Caco-2 (cell line): ENCODE measurements around the gene FOXD2. TPM values are rescaled to one million over a fixed set of nuclear protein-coding genes. Genes with fewer than 3 reads are reported as not detected.

Experiments used
- BruUV-seq: library from RNA; stranded (reverse); fragments of 400-500 nt; replicated peaks from 2 replicates; lab custom pipeline; 2021; lab: Mats Ljungman, UMichigan
- CTCF ChIA-PET: fragments of 300-600 bp; sonication (Branson Sonifier 250); formaldehyde crosslinking; loops from one replicate; lab custom pipeline; 2022; ENCODE audit warnings: antibody characterized with exemption; lab: Charles Lee
- POLR2A ChIA-PET: fragments of 300-600 bp; sonication (Branson Sonifier 250); formaldehyde crosslinking; loops from one replicate; lab custom pipeline; 2022; ENCODE audit warnings: antibody characterized with exemption; lab: Charles Lee
- DNase-seq, 2 experiments: peaks; one replicate each; pipeline versions ENCODE4 v3.0.0 to v3.0.0-alpha.2; 2020 to 2022
- H3K27me3 ChIP-seq: replicated peaks from 2 replicates; pipeline ENCODE4 v1.6.0; 2011; ENCODE audit warnings: low read length; ENCODE audit not compliant: control insufficient read depth, insufficient read depth
- H3K36me3 ChIP-seq: 2 replicates; pipeline ENCODE4 v1.5.1; 2011; ENCODE audit warnings: low read length; ENCODE audit not compliant: control insufficient read depth, insufficient read depth
- H3K4me1 ChIP-seq: fragments of 250-450 bp; sonication (Bioruptor Pico); 2 replicates; pipeline ENCODE4 v1.5.1; 2020; ENCODE audit warnings: mild to moderate bottlenecking
- H3K4me3 ChIP-seq: 2 replicates; pipeline ENCODE4 v1.5.1; 2011; ENCODE audit warnings: low read depth, mild to moderate bottlenecking, control low read depth, low read length
- H3K9me3 ChIP-seq: fragments of 250-450 bp; sonication (Bioruptor Pico); 2 replicates; pipeline ENCODE4 v1.5.1; 2020; ENCODE audit warnings: mild to moderate bottlenecking, moderate library complexity
- H3K27ac Mint-ChIP-seq: one replicate; pipeline ENCODE4 v1.8.0; 2022; ENCODE audit warnings: mixed read lengths; ENCODE audit not compliant: unreplicated experiment
- H3K27me3 Mint-ChIP-seq: one replicate; pipeline ENCODE4 v1.8.0; 2022; ENCODE audit warnings: mixed read lengths; ENCODE audit not compliant: insufficient read depth, unreplicated experiment
- H3K36me3 Mint-ChIP-seq: one replicate; pipeline ENCODE4 v1.8.0; 2022; ENCODE audit warnings: mild to moderate bottlenecking, mixed read lengths; ENCODE audit not compliant: insufficient read depth, unreplicated experiment
- H3K4me1 Mint-ChIP-seq: one replicate; pipeline ENCODE4 v1.8.0; 2022; ENCODE audit warnings: low read depth, mixed read lengths; ENCODE audit not compliant: unreplicated experiment
- H3K4me3 Mint-ChIP-seq: one replicate; pipeline ENCODE4 v1.8.0; 2022; ENCODE audit warnings: mild to moderate bottlenecking, moderate library complexity, mixed read lengths; ENCODE audit not compliant: unreplicated experiment
- H3K9me3 Mint-ChIP-seq: one replicate; pipeline ENCODE4 v1.8.0; 2022; ENCODE audit warnings: mixed read lengths; ENCODE audit not compliant: unreplicated experiment
- intact Hi-C: fragments of 100-400 bp; cut with micrococcal nuclease; formaldehyde crosslinking; loops from one replicate; pipeline ENCODE4 v1.10.0; 2022; ENCODE audit not compliant: unreplicated experiment
- total RNA-seq: library from RNA; stranded (reverse); gene quantifications from 2 replicates; pipeline ENCODE4 v1.2.3, GENCODE V29; 2022
- TF ChIP-seq, protein P1 (sequence below), 2 experiments: fragments of 200-600 bp in 1 of 2; IDR thresholded peaks; 1 replicate in 1 of 2; 2 replicates in 1 of 2; pipeline versions ENCODE4 v1.5.1 to v1.8.0; 2011 to 2022; ENCODE audit warnings: antibody characterized with exemption in 1 of 2, control low read depth in 1 of 2, inconsistent platforms in 1 of 2, low read depth in 1 of 2, low read length in 1 of 2, mild to moderate bottlenecking in 1 of 2, moderate library complexity in 1 of 2; ENCODE audit not compliant: insufficient read depth in 1 of 2, severe bottlenecking in 1 of 2, unreplicated experiment in 1 of 2

Gene FOXD2
- total RNA-seq, 1 experiment from 2014 or later: 4.6 TPM

DNA sequence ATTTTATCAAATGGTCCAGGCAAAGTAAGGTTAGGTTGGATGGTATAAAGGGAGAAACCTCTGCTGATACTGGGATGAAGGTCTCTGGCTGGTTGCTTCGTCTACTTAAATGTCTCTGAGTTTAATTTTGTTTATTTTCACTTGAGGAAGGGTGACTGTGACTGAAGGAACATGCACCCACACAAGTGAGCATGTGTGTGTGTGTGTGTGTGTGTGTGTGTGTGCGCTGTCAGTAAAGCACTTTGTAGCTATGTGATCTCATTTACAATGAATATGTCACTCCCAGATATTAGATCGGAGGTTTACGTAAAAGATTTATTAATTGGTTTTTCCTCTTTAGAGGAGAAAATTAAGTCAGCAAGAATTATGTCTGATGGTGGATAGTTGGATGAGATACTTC is 4.4 kb downstream of the FOXD2 start:
- H3K4me3 Mint-ChIP-seq: no peak overlapping the region
- no peaks in the 10 kb centered on the region for H3K27me3 ChIP-seq
- CTCF ChIA-PET: no interaction called here

DNA sequence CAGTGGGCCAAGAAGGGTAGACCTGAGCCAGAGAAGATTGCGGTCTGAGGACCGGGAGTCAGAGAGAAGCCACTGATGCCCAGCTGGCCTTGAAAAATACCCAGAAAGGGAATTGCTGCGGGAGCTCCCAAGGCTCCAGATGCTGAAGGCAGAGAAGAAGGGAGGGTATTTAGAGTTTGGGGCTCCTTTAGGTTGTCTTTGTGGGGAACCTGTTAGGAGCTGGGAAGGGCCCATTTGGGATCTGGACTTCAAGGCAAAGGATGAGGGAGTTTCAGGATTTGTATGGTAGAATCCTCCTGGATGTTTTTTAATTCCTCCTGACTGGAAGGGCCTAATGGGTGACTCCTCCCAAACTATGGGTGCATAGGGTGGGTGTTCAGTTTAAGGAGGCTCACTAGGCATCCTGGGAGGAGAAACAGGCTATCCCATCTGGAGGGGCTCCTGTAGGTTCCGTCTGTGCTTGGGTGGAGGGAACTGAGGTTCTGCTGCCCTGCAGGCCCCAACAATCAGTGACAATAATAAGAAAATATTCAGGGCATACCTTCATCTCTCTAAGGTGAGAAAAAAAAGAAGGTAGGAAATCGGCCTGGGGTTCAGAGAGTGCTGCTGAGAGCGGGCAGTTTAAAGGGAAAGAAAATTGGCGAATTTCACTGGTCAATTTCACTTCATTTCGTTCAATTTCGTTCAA is 5.1 kb downstream of the FOXD2 start:
- POLR2A ChIA-PET: no interaction called here
- H3K36me3 ChIP-seq: no peaks in the 10 kb centered on the region
- intact Hi-C loops: no loop called here
- DNase-seq: no peak
- H3K4me3 Mint-ChIP-seq: no peak overlapping the region
- H3K4me1 ChIP-seq: no peaks in the 10 kb centered on the region
- H3K9me3 ChIP-seq: no peaks in the 10 kb centered on the region
- no peaks in the 10 kb centered on the region for H3K9me3 Mint-ChIP-seq
- no peaks in the 10 kb centered on the region for H3K27me3 Mint-ChIP-seq
- H3K4me1 Mint-ChIP-seq: no peaks in the 10 kb centered on the region
- CTCF ChIA-PET: no interaction called here
- TF ChIP-seq, protein P1, sequence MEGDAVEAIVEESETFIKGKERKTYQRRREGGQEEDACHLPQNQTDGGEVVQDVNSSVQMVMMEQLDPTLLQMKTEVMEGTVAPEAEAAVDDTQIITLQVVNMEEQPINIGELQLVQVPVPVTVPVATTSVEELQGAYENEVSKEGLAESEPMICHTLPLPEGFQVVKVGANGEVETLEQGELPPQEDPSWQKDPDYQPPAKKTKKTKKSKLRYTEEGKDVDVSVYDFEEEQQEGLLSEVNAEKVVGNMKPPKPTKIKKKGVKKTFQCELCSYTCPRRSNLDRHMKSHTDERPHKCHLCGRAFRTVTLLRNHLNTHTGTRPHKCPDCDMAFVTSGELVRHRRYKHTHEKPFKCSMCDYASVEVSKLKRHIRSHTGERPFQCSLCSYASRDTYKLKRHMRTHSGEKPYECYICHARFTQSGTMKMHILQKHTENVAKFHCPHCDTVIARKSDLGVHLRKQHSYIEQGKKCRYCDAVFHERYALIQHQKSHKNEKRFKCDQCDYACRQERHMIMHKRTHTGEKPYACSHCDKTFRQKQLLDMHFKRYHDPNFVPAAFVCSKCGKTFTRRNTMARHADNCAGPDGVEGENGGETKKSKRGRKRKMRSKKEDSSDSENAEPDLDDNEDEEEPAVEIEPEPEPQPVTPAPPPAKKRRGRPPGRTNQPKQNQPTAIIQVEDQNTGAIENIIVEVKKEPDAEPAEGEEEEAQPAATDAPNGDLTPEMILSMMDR (IDR thresholded peaks at IDR 0.05; ENCODE audit: insufficient read depth in 1 of 2, low read depth in 1 of 2, low read length in 1 of 2, severe bottlenecking in 1 of 2, unreplicated experiment in 1 of 2): no peak
- no TSS peak for BruUV-seq
- H3K27ac Mint-ChIP-seq: no peak overlapping the region
- H3K27me3 ChIP-seq: no peaks in the 10 kb centered on the region
- peaks cover 4% of the 10 kb centered on the region for H3K36me3 Mint-ChIP-seq
- H3K4me3 ChIP-seq: no peak overlapping the region

More for the DNA sequence above, 4.4 kb downstream of the FOXD2 start:
- BruUV-seq: no TSS peak
- TF ChIP-seq, protein P1 (IDR thresholded peaks at IDR 0.05; ENCODE audit: insufficient read depth in 1 of 2, low read depth in 1 of 2, low read length in 1 of 2, severe bottlenecking in 1 of 2, unreplicated experiment in 1 of 2): no peak
- Mint-ChIP-seq H3K27me3 (no peaks in the 10 kb centered on the region), H3K36me3 (peaks cover 4% of the 10 kb centered on the region), H3K4me1 (no peaks in the 10 kb centered on the region), H3K9me3 (no peaks in the 10 kb centered on the region), H3K27ac (no peak overlapping the region)
- POLR2A ChIA-PET: no interaction called here
- Histone ChIP-seq H3K9me3 (no peaks in the 10 kb centered on the region), H3K4me3 (no peak overlapping the region), H3K4me1 (no peaks in the 10 kb centered on the region), H3K36me3 (no peaks in the 10 kb centered on the region)
- intact Hi-C loops: no loop called here
- no peak for DNase-seq

DNA sequence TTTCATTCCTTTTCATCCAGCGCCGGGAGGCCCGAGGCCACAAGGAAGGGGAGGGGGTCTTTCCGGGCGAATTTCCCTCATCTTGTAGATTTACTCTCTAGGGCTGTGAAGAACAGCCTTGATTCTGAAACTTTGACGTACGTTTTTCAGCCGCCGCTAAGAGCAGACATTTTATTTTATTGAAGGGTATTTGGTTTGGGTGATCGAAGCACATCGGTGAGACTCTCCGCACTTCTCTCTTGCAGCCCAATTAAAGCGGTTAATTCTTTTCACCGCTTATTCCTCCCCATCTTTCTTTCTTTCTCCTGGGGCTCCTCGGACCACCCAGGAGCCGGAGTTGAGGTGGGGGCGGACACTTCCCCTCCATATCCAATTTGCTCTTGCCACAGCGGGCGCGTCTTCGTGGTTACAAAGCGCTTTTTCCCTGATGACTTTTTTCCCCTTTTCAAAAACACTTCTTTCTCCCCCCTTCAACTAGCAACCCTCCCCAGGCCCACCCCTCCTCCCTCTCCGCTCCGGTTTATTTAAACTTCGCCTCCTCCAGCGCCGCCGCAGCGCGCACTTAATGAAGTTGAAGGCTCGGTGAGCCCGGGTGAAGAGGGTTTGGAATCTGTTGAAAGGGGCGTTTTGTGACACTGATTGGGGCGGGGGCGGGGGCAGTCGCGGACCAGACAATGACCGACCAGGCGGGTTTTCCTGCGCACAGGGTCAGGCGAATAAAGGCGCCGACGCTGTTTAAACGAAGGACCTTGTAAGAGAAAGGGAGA is 5.9 kb downstream of the FOXD2 start:
- DNase-seq: no peak
- H3K36me3 ChIP-seq: no peaks in the 10 kb centered on the region
- BruUV-seq: no TSS peak
- intact Hi-C loops: no loop called here
- H3K27me3 ChIP-seq: no peaks in the 10 kb centered on the region
- peaks cover 4% of the 10 kb centered on the region for H3K36me3 Mint-ChIP-seq
- ChIA-PET POLR2A (no interaction called here), CTCF (no interaction called here)
- H3K9me3 Mint-ChIP-seq: no peaks in the 10 kb centered on the region
- no peaks in the 10 kb centered on the region for H3K4me1 ChIP-seq
- TF ChIP-seq, protein P1 (IDR thresholded peaks at IDR 0.05; ENCODE audit: insufficient read depth in 1 of 2, low read depth in 1 of 2, low read length in 1 of 2, severe bottlenecking in 1 of 2, unreplicated experiment in 1 of 2): no peak
- H3K4me3 ChIP-seq: no peak overlapping the region
- H3K9me3 ChIP-seq: no peaks in the 10 kb centered on the region
- H3K4me1 Mint-ChIP-seq: no peaks in the 10 kb centered on the region
- no peak overlapping the region for H3K27ac Mint-ChIP-seq
- no peaks in the 10 kb centered on the region for H3K27me3 Mint-ChIP-seq
- H3K4me3 Mint-ChIP-seq: no peak overlapping the region
